Measurements from ENCODE around the gene LINS1. TPM values are rescaled to one million over a fixed set of nuclear protein-coding genes. Genes with fewer than 3 reads are reported as not detected.

LINS1 gene
- total and polyA plus RNA-seq, 10 donors = 7.7 to 71.1 (median 28.6) TPM

- DNase-seq = no peak
- Histone ChIP-seq H3K9me3 (peaks cover 0 to 14% (median 12%) of the 10 kb centered on the region in 8 donors), H3K36me3 (no peaks in the 10 kb centered on the region), H3K27me3 (replicated peaks in 1 of 7) (peaks cover 0 to 46% (median 5%) of the 10 kb centered on the region in 7 donors), H3K4me1 (peaks cover 0 to 8% (median 4%) of the 10 kb centered on the region in 6 donors), H3K27ac (no peak overlapping the region), H3K4me3 (no peak overlapping the region)
- intact Hi-C loops (cut with DNase I; ENCODE audit: low total_unique reads) = no loop called here
- 94 to 96% (median 96%) methylated on average over 6 of the region's 6 CpGs for WGBS, 5 donors
- TF ChIP-seq POLR2AphosphoS5 (IDR thresholded peaks at IDR 0.05) (no peak), POLR2A (IDR thresholded peaks at IDR 0.05) (no peak), CTCF (IDR thresholded peaks at IDR 0.05 in 8 of 11, conservative IDR thresholded peaks at IDR 0.05 in 3 of 11) (no peak)
Measured at GRCh38 chr15:100542290-100542689, 59.7 kb downstream of the LINS1 start.

GRCh38 chr15:100537331-100537730, 64.7 kb downstream of the LINS1 start:
- intact Hi-C loops (cut with DNase I; ENCODE audit: low total_unique reads) = no loop called here
- no peak overlapping the region for H3K4me3 ChIP-seq
- H3K36me3 ChIP-seq = no peaks in the 10 kb centered on the region
- peaks cover 0 to 14% (median 12%) of the 10 kb centered on the region in 8 donors for H3K9me3 ChIP-seq
- H3K27ac ChIP-seq = peak overlapping the region in 7 of 8 donors; percentile 39 to 80 (median 60)
- TF ChIP-seq POLR2A (IDR thresholded peaks at IDR 0.05) (no peak), CTCF (IDR thresholded peaks at IDR 0.05 in 8 of 11, conservative IDR thresholded peaks at IDR 0.05 in 3 of 11) (no peak), POLR2AphosphoS5 (IDR thresholded peaks at IDR 0.05) (no peak)
- H3K27me3 ChIP-seq (replicated peaks in 1 of 7) = peaks cover 0 to 16% (median 0%) of the 10 kb centered on the region in 7 donors
- H3K4me1 ChIP-seq = peaks cover 0 to 17% (median 6%) of the 10 kb centered on the region in 6 donors
- no peak for DNase-seq
- whole genome bisulfite sequencing, 5 donors = 19 to 43% (median 25%) methylated on average over 2 of the region's 2 CpGs

GRCh38 chr15:100536733-100537132, 65.3 kb downstream of the LINS1 start:
- TF ChIP-seq POLR2A (IDR thresholded peaks at IDR 0.05) (no peak), CTCF (IDR thresholded peaks at IDR 0.05 in 8 of 11, conservative IDR thresholded peaks at IDR 0.05 in 3 of 11) (no peak), POLR2AphosphoS5 (IDR thresholded peaks at IDR 0.05) (no peak)
- H3K9me3 ChIP-seq = peaks cover 0 to 14% (median 12%) of the 10 kb centered on the region in 8 donors
- no peaks in the 10 kb centered on the region for H3K36me3 ChIP-seq
- DNase-seq = no peak
- no peak overlapping the region for H3K4me3 ChIP-seq
- intact Hi-C loops (cut with DNase I; ENCODE audit: low total_unique reads) = no loop called here
- peaks cover 0 to 20% (median 9%) of the 10 kb centered on the region in 6 donors for H3K4me1 ChIP-seq
- peak overlapping the region in 7 of 8 donors; percentile 17 to 80 (median 60) for H3K27ac ChIP-seq
- H3K27me3 ChIP-seq (replicated peaks in 1 of 7) = peaks cover 0 to 14% (median 0%) of the 10 kb centered on the region in 7 donors

- Histone ChIP-seq H3K36me3 (no peaks in the 10 kb centered on the region), H3K9me3 (peaks cover 0 to 14% (median 8%) of the 10 kb centered on the region in 8 donors), H3K27me3 (replicated peaks in 1 of 7) (peaks cover 0 to 6% (median 0%) of the 10 kb centered on the region in 7 donors), H3K4me1 (peaks cover 0 to 27% (median 12%) of the 10 kb centered on the region in 6 donors), H3K4me3 (no peak overlapping the region), H3K27ac (no peak overlapping the region)
- WGBS, 5 donors = 29 to 70% (median 62%) methylated on average over 1 of the region's 1 CpG
- intact Hi-C loops (cut with DNase I; ENCODE audit: low total_unique reads) = no loop called here
- TF ChIP-seq POLR2AphosphoS5 (IDR thresholded peaks at IDR 0.05) = no peak
- TF ChIP-seq POLR2A (IDR thresholded peaks at IDR 0.05) = no peak
- TF ChIP-seq CTCF (IDR thresholded peaks at IDR 0.05 in 8 of 11, conservative IDR thresholded peaks at IDR 0.05 in 3 of 11) = no peak
- DNase-seq = no peak
Measured at GRCh38 chr15:100533886-100534285, 68.1 kb downstream of the LINS1 start.

Data from spleen (tissue), 11 donors.